HG03025 (cell line): ENCODE measurements around the gene PIKFYVE.
"Not testable (repeated sequence)": the region's sequence is repeated elsewhere in the genome, so short reads cannot be mapped to it uniquely, and the experiment has no call there.

Experiments used
- ATAC-seq: cut with Tn5 transposase; IDR thresholded peaks from one replicate; pipeline ENCODE4 v1.9.1; 2021; ENCODE audit warnings: mild to moderate bottlenecking, moderate library complexity; ENCODE audit not compliant: unreplicated experiment, low FRiP score

The PIKFYVE gene

GRCh38 chr2:208396796-208397195, 130.7 kb downstream of the PIKFYVE start:
- not testable (repeated sequence) for ATAC-seq

GRCh38 chr2:208399201-208399600, 133.1 kb downstream of the PIKFYVE start:
- ATAC-seq = no peak

GRCh38 chr2:208406474-208407451, 140.7 kb downstream of the PIKFYVE start, which contains the start of gene PTH2R:
Gene PTH2R (plus strand): TSS chr2:208406792. CDS start chr2:208407044, 252 bp downstream.
- ATAC-seq = no peak

GRCh38 chr2:208407667-208408066, 141.6 kb downstream of the PIKFYVE start:
- no peak for ATAC-seq
